ENCODE data around the gene GGACT.
"Not testable (repeated sequence)": the region's sequence is repeated elsewhere in the genome, so short reads cannot be mapped to it uniquely, and the experiment has no call there.

Gene GGACT

DNA sequence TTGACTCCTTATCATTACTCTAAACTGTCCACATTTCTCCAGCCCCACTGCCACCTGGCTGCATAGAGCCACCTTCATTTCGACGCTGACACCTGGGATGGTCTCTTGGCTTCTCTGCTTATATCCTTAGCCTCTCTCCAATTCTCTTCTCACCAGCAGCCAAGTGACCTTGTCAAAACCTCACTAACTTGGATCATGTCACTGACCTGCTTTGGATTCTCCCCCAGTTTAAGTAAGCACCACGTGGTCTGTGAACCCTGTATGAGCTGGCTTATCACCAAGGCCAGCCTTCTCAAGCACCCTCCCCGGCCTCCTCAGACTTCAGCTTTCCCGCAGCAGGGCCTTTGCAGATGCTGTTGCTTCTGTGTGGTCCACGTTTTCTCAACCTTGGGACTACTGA is 12.3 kb upstream of the GGACT start:
- DNase-seq: no peak

GRCh38 chr13:100600461-100600860 is 11.9 kb upstream of the GGACT start:
- DNase-seq: no peak

GRCh38 chr13:100597253-100597652 is 8.7 kb upstream of the GGACT start:
- no peak for DNase-seq

DNA sequence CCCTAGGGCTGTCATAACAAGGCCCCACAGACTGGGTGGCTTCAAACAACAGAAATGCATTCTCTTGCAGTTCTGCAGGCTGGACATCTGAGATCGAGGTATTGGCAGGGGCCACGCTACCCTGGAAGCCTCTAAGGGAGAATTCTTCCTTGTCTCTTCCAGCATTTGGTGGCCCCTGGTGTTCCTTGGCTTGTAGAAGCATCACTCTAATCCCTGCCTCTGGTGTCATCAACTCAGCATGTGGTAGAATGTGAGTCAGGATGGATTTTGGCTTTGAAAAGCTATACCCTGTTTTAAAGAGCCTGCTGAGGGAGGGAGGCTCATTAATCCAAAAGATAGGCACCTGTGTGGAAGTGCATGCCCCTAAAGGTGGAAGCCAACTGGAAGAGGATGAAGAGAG is 7.9 kb upstream of the GGACT start:
- DNase-seq: no peak

DNA sequence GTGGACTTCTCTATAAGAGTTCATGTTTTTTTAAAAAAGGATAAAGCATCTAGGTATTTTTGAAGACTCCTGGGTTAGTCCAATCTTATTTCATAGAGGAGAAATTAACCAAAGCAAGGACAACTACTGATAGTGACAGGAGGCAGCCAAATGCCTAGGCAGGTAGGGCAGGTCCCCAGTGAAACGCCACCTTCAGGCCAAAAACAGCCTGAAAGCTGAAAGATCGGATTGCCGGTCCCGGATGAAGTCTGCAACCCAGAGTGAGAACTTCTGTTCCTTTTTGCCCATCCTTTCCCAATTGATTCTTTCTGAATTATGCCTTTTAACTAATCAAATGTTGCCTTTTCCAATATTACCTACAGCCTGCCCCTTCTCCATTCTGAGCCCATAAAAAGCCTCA is 6.1 kb upstream of the GGACT start:
- DNase-seq: no peak

- no peak for DNase-seq
These were observed 5.7 kb upstream of the GGACT start for GRCh38 chr13:100594255-100594654.

GRCh38 chr13:100589178-100589725 is 663 bp upstream of the GGACT start:
- no peak for DNase-seq

DNA sequence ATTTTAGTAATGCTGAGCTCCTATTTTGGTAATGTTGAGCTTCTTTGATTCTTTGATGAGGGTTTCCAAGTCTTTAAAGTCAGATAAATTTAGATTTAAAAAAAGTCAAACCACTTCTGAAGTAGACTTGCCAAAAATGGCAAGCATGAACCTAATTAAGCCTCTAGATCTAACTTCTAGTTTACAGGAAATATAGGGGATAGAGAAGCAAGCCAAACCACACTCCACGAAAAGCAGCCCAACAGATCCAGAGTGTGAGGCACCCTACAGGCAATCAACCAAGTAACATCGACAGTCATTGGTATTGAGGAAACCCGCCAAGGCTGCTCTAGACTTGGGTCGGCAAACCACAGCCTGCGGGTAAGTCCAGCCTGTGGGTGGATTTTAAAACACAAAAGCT is 3.7 kb downstream of the GGACT start:
- no peak for DNase-seq

GRCh38 chr13:100581504-100581903 is 7.1 kb downstream of the GGACT start:
- DNase-seq: no peak

GRCh38 chr13:100581030-100581429 is 7.6 kb downstream of the GGACT start:
- DNase-seq: no peak

GRCh38 chr13:100580045-100580444 is 8.5 kb downstream of the GGACT start:
- no peak for DNase-seq

DNA sequence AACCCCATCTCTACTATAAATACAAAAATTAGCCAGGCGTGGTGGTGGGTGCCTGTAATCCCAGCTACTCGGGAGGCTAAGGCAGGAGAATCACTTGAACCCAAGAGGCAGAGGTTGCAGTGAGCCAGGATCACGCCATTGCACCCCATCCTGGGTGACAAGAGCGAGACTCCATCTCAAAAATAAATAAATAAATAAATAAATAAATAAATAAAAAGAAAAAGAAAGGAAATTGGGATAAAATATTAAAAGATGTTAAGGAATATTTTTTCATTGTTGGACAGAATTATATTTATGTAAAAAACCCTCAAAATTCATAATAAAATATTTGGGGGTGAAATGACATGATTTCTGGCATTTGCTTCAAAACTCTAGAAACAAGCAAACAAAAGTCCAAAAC is 11.3 kb downstream of the GGACT start:
- not testable (repeated sequence) for DNase-seq

- DNase-seq: peak; percentile 80
These were observed 15.5 kb downstream of the GGACT start for GRCh38 chr13:100573121-100573520.

DNA sequence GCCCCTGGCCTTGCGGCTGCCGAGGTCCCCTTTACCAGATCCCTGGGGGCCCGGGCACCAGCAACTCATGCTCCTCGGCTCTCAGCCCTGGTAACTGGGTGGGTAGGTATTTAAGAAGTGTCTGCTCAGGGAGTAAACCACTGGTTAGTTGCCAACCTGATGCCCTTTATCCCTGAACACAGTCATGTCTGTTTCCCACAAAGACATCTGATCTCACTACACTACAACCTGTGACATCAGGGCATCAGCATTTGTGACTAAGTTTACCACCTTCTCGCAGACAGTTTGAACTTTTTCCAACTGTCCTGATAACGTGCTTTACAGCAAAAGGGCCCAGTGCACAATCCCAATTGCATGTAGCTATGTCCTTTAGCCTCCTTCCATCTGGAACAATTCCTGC is 22.0 kb downstream of the GGACT start:
- DNase-seq: no peak

GRCh38 chr13:100565286-100565685 is 23.3 kb downstream of the GGACT start:
- no peak for DNase-seq

DNA sequence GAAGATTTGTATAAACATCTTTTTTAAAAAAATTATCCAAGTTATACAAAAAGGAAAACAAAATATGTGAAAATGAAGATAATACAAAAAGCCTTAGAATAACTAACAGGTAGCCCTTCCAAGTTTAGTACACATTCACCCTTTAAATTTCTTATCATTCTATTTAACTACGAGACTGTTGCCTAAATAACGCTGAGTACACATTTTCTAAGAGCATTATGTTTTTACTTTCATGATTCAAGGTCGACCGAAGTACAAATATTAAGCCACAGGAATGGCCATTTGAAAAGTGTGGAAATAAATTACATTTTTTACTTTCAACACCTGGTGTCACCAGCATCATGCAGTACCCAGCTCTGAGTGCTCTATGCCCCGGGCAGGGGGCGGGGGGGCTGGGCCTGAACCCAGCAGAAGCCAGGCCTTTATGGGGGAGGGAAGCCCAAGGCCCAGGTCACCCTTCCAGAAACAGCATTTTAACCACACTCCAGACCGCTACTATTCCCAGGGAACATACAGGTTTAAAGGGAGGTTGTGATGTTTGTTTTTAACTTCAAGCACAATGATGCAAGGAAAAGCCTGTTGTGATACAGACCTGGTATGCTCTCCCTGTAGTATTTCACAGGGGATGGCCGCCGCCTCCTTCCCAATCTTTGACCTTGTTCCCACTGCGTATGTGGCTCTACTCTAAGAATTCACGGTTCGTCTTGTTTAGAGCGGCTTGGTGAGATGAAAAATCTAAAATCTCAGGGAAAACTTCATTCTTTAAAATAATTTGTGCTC is 24.0 kb downstream of the GGACT start:
- DNase-seq: no peak

GRCh38 chr13:100563779-100564178 is 24.8 kb downstream of the GGACT start:
- no peak for DNase-seq

- no peak for DNase-seq
These were observed 26.9 kb downstream of the GGACT start for GRCh38 chr13:100561599-100562204.

DNA sequence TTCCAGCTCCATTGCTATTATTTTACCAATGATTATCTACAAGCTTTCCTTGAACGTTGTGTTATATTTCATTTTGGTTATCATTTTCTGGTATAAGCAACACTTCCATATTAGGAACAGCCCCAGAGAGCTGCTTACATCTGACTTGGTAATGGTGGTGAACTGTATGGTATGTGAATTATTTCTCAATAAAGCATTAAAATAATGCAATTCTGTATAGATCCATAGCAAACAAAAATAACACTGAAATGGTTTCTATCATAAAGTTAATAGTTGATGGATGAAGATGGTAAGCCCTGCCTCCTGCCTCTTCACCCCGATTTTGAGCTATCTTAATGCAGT is 27.5 kb downstream of the GGACT start:
- DNase-seq: no peak

- DNase-seq: no peak
These were observed 28.0 kb downstream of the GGACT start for GRCh38 chr13:100560498-100561157.

DNA sequence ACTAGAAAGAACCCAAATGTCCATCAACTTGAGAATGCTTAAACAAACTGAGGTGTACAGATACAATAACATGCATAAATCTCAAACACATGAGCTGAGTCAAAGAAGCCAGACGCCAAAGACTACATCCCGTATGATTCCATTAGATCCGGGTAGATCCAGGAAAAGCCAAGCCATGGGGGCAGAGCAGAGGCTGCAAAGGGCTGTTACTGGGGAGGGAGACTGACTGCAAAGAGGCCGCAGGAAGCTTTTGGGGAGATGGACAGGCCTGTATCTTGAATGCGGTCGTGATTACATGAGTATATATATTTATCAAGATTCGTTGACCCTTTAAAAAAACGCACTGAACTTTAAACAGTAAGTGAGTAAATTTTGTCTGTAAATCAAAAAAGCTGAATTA is 28.7 kb downstream of the GGACT start:
- no peak for DNase-seq

- DNase-seq: no peak
These were observed 35.8 kb downstream of the GGACT start for GRCh38 chr13:100552755-100553154.

DNA sequence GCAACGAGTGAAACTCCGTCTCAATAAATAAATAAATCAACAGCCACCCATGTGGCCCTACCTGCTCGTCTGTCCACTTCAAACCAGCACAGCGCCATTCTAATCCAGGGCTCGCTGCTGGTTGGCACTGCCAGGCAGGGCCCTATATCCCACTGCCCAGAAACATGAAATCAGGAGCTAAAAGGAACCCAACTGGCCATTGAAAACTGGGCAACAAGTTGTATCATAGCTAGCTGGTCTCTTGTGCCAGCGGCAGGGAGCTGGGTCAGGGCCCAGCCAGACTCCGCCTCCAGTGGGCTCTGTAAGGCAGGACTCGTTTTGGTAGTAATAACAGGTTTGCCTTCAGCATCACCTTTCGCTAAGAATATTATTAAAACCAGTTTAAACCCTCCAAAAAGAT is 39.3 kb downstream of the GGACT start:
- DNase-seq: no peak

DNA sequence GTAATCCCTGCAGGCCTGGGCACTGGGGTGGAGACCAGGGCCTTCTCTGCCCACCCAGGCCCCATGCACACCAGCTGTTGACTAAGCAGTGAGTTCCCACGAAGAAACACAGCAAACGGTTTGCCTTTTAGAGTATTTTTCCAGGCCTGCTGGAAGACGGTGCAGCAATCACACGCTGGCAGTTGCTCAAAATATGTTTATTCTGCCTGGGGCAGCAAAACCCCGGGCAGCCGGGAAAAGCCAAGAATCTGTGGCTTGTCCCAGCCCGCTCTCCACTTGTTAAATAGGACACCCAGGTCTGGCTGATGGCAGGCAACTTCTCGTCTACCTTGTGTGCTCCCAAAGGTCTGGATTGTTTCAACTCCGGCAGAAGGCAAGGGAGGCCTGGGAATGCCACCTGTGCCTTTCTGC is 40.8 kb downstream of the GGACT start:
- DNase-seq: no peak

All from SHP77 treated with DMSO at 0.1 percent for 48 hours (cell line).